Measurements from ENCODE around the gene POLDIP3.

DNA sequence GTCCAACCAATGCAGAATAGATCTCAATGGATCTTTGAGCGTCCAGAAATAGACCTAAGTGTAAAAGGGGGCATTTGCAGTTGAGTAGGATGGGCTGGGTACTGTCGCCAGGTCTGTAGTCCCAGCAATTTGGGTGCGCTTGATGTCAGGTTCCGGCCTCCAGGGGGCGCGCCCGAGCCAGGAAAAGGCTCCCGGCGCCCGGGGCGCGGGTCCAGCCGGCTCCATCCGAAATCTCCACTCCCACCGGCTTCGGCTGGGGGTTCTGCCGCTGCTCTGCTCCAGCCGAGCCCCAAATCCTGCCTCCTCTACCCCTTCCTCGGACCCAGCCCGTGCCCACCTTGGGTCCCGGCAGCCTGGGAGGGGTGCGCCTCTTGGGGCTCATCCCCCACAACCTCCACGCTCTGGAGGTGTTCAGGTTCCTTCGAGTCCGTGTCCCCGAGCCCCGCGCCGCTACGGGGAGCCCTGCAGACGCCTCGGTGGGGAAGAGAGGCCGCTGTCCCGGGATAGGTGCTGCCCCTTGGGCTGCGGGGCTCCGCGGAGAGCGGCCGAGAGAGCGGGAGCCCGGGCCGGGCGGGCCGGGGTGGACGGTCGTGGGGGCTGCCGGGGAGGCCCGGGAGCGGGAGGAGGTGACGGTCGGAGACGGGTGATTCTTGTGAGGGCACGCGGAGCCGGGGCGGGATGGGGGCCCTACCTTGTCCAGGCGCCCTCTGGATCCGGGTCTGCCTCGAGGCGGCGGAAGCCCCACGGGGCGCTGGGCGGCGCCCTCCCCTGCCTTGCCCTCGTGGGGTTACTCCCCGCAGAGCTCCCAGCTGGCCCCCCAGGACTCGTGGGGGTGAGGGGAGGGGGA is 47.5 kb upstream of the POLDIP3 start:
- TF ChIP-seq EZH2 (IDR thresholded peaks at IDR 0.05; ENCODE audit: insufficient read depth, poor library complexity, severe bottlenecking) (no peak), EZH2phosphoT487 (IDR thresholded peaks at IDR 0.05; ENCODE audit: insufficient read depth, low read depth) (no peak)

Measured in GM23248 (cell line).